Measurements from ENCODE around the gene CPED1.
"Not testable (repeated sequence)": the region's sequence is repeated elsewhere in the genome, so short reads cannot be mapped to it uniquely, and the experiment has no call there.

CPED1 gene

GRCh38 chr7:121182281-121182680 lies 193.8 kb downstream of the CPED1 start:
- H3K4me2 ChIP-seq (ENCODE audit: low read length), result peak overlapping the region; percentile 62
- no peaks in the 10 kb centered on the region for H4K20me1 ChIP-seq (ENCODE audit: insufficient read depth, low read length)
- H3K79me2 ChIP-seq (ENCODE audit: insufficient read depth, low read length), result no peaks in the 10 kb centered on the region

GRCh38 chr7:121182902-121183301 lies 194.4 kb downstream of the CPED1 start:
- Histone ChIP-seq H3F3A (ENCODE audit: insufficient read depth, low read length) (no peaks in the 10 kb centered on the region), H2AFZ (ENCODE audit: low read length) (peak overlapping the region; percentile 37), H3K36me3 (ENCODE audit: insufficient read depth, low read length) (no peaks in the 10 kb centered on the region), H3K27ac (ENCODE audit: low read depth, low read length, poor library complexity, severe bottlenecking) (peak overlapping the region; percentile 89), H3K4me2 (ENCODE audit: low read length) (peak overlapping the region; percentile 62; the same call in 1 of the 2 replicates), H3K27me3 (ENCODE audit: insufficient read depth, low read length) (no peaks in the 10 kb centered on the region), H3K9ac (ENCODE audit: low read length) (peak overlapping the region; percentile 53), H3K4me1 (ENCODE audit: insufficient read depth, low read length, severe bottlenecking) (peaks cover 99% of the 10 kb centered on the region), H3K79me2 (ENCODE audit: insufficient read depth, low read length) (no peaks in the 10 kb centered on the region), H4K20me1 (ENCODE audit: insufficient read depth, low read length) (no peaks in the 10 kb centered on the region), H3K9me3 (ENCODE audit: low read length) (no peaks in the 10 kb centered on the region), H3K4me3 (ENCODE audit: low read depth, low read length, poor library complexity, severe bottlenecking) (no peak overlapping the region), H3K9me2 (ENCODE audit: low read depth, low read length) (no peaks in the 10 kb centered on the region)
- TF ChIP-seq CTCF (IDR thresholded peaks at IDR 0.05; ENCODE audit: low read length), result no peak
- TF ChIP-seq EZH2 (IDR thresholded peaks at IDR 0.05; ENCODE audit: borderline replicate concordance, low read length), result no peak

More at GRCh38 chr7:121182281-121182680, 193.8 kb downstream of the CPED1 start:
- TF ChIP-seq CTCF (IDR thresholded peaks at IDR 0.05; ENCODE audit: low read length), result no peak
- TF ChIP-seq EZH2 (IDR thresholded peaks at IDR 0.05; ENCODE audit: borderline replicate concordance, low read length), result no peak
- Histone ChIP-seq H3K9ac (ENCODE audit: low read length) (peak overlapping the region; percentile 53), H3K9me2 (ENCODE audit: low read depth, low read length) (no peaks in the 10 kb centered on the region), H3K27ac (ENCODE audit: low read depth, low read length, poor library complexity, severe bottlenecking) (peak overlapping the region; percentile 89), H3K4me3 (ENCODE audit: low read depth, low read length, poor library complexity, severe bottlenecking) (no peak overlapping the region), H3F3A (ENCODE audit: insufficient read depth, low read length) (no peaks in the 10 kb centered on the region), H2AFZ (ENCODE audit: low read length) (peak overlapping the region; percentile 37), H3K36me3 (ENCODE audit: insufficient read depth, low read length) (no peaks in the 10 kb centered on the region), H3K27me3 (ENCODE audit: insufficient read depth, low read length) (no peaks in the 10 kb centered on the region), H3K4me1 (ENCODE audit: insufficient read depth, low read length, severe bottlenecking) (peaks cover 100% of the 10 kb centered on the region), H3K9me3 (ENCODE audit: low read length) (no peaks in the 10 kb centered on the region)

GRCh38 chr7:121183883-121184282 lies 195.4 kb downstream of the CPED1 start:
- H3K4me1 ChIP-seq (ENCODE audit: insufficient read depth, low read length, severe bottlenecking), result peaks cover 90% of the 10 kb centered on the region
- peak overlapping the region; percentile 62 for H3K4me2 ChIP-seq (ENCODE audit: low read length)

GRCh38 chr7:121186746-121187145 lies 198.2 kb downstream of the CPED1 start:
- Histone ChIP-seq H4K20me1 (ENCODE audit: insufficient read depth, low read length) (no peaks in the 10 kb centered on the region), H2AFZ (ENCODE audit: low read length) (peak overlapping the region; percentile 53; the same call in 1 of the 2 replicates), H3K27ac (ENCODE audit: low read depth, low read length, poor library complexity, severe bottlenecking) (peak overlapping the region; percentile 59), H3F3A (ENCODE audit: insufficient read depth, low read length) (no peaks in the 10 kb centered on the region), H3K79me2 (ENCODE audit: insufficient read depth, low read length) (no peaks in the 10 kb centered on the region), H3K4me3 (ENCODE audit: low read depth, low read length, poor library complexity, severe bottlenecking) (no peak overlapping the region), H3K9me2 (ENCODE audit: low read depth, low read length) (no peaks in the 10 kb centered on the region), H3K27me3 (ENCODE audit: insufficient read depth, low read length) (no peaks in the 10 kb centered on the region), H3K36me3 (ENCODE audit: insufficient read depth, low read length) (peaks cover 11% of the 10 kb centered on the region), H3K4me1 (ENCODE audit: insufficient read depth, low read length, severe bottlenecking) (peaks cover 61% of the 10 kb centered on the region), H3K9ac (ENCODE audit: low read length) (no peak overlapping the region), H3K4me2 (ENCODE audit: low read length) (no peak overlapping the region), H3K9me3 (ENCODE audit: low read length) (peaks cover 11% of the 10 kb centered on the region)
- TF ChIP-seq CTCF (IDR thresholded peaks at IDR 0.05; ENCODE audit: low read length), result no peak
- TF ChIP-seq EZH2 (IDR thresholded peaks at IDR 0.05; ENCODE audit: borderline replicate concordance, low read length), result no peak

More at GRCh38 chr7:121183883-121184282, 195.4 kb downstream of the CPED1 start:
- not testable (repeated sequence) for H3K27me3 ChIP-seq (ENCODE audit: insufficient read depth, low read length); H3K9me2 ChIP-seq (ENCODE audit: low read depth, low read length); H4K20me1 ChIP-seq (ENCODE audit: insufficient read depth, low read length); H3K9me3 ChIP-seq (ENCODE audit: low read length); H3K4me3 ChIP-seq (ENCODE audit: low read depth, low read length, poor library complexity, severe bottlenecking); H3K79me2 ChIP-seq (ENCODE audit: insufficient read depth, low read length); H3K36me3 ChIP-seq (ENCODE audit: insufficient read depth, low read length); H3F3A ChIP-seq (ENCODE audit: insufficient read depth, low read length)
- Histone ChIP-seq H3K9ac (ENCODE audit: low read length) (peak overlapping the region; percentile 53), H3K27ac (ENCODE audit: low read depth, low read length, poor library complexity, severe bottlenecking) (peak overlapping the region; percentile 89), H2AFZ (ENCODE audit: low read length) (peak overlapping the region; percentile 12)

Measured in OCI-LY1 (cell line).